Heart left ventricle (tissue), 16 donors: ENCODE results near the gene HES1. TPM values are rescaled to one million over a fixed set of nuclear protein-coding genes. Genes with fewer than 3 reads are reported as not detected.

Source experiments
- ATAC-seq, 4 donors: fragments of 200-7000 bp; cut with Tn5 transposase; one replicate each; pipeline ENCODE4 v1.9.1; 2020 to 2022; ENCODE audit warnings: moderate library complexity in 4 of 4, mild to moderate bottlenecking in 3 of 4, moderate number of reproducible peaks in 1 of 4
- DNase-seq, 5 donors: peaks; one replicate each; pipeline ENCODE4 v3.0.0-alpha.2; 2020
- H3K27ac ChIP-seq, 12 donors: fragments of 200-600 bp; sonication (generic) in 4 of 12; one replicate each; pipeline versions ENCODE4 v1.5.0 to v1.8.0; 2016 to 2022; ENCODE audit warnings: mild to moderate bottlenecking in 2 of 12
- H3K27me3 ChIP-seq, 9 donors: fragments of 200-600 bp; sonication (generic) in 2 of 9; one replicate each; pipeline versions ENCODE4 v1.5.1 to v1.8.0; 2016 to 2022; ENCODE audit warnings: mild to moderate bottlenecking in 3 of 9
- H3K36me3 ChIP-seq, 9 donors: fragments of 200-600 bp; sonication (generic) in 2 of 9; one replicate each; pipeline versions ENCODE4 v1.5.0 to v1.8.0; 2018 to 2022; ENCODE audit warnings: mild to moderate bottlenecking in 2 of 9
- H3K4me1 ChIP-seq, 12 donors: fragments of 200-600 bp; sonication (generic) in 4 of 12; one replicate each; pipeline versions ENCODE4 v1.5.0 to v1.8.0; 2016 to 2022; ENCODE audit warnings: mild to moderate bottlenecking in 3 of 12
- H3K4me3 ChIP-seq, 12 donors: fragments of 200-600 bp; sonication (generic) in 4 of 12; one replicate each; pipeline versions ENCODE4 v1.5.0 to v1.8.0; 2017 to 2022; ENCODE audit warnings: mild to moderate bottlenecking in 9 of 12, moderate library complexity in 4 of 12
- H3K9me3 ChIP-seq, 12 donors: fragments of 200-600 bp; sonication (generic) in 4 of 12; one replicate each; pipeline versions ENCODE4 v1.5.0 to v1.8.0; 2016 to 2022; ENCODE audit warnings: mild to moderate bottlenecking in 1 of 12
- CTCF ChIP-seq, 12 donors: fragments of 200-600 bp; sonication (generic) in 4 of 12; IDR thresholded peaks; one replicate each; pipeline versions ENCODE4 v1.5.0 to v1.8.0; 2018 to 2022; ENCODE audit warnings: antibody characterized with exemption in 12 of 12, mild to moderate bottlenecking in 5 of 12
- POLR2A ChIP-seq, 2 donors: fragments of 450-650 bp; IDR thresholded peaks; one replicate each; pipeline ENCODE4 v1.6.1; 2017; ENCODE audit warnings: antibody characterized with exemption in 2 of 2, mild to moderate bottlenecking in 2 of 2, moderate library complexity in 2 of 2
- WGBS, 4 donors: extraction: QIAGEN DNeasy Blood & Tissue Kit in 2 of 4; methylation state at CpG; one replicate each; pipeline versions ENCODE4 v1.1.5 to v1.1.7; 2013 to 2018; 5-methylcytosine and 5-hydroxymethylcytosine counted together
- intact Hi-C, 10 donors: fragments of 100-400 bp; cut with DNase I; formaldehyde crosslinking; loops; one replicate each; pipeline versions ENCODE4 v1.11.1 to v1.14.2; 2022
- polyA plus RNA-seq, 2 donors: library from polyadenylated mRNA; stranded (reverse); fragments of 200-250 nt; gene quantifications; one replicate each; pipeline ENCODE4 v1.2.3, GENCODE V29; 2013
- total RNA-seq, 9 donors: library from RNA; depleted of rRNA in 2 of 9; stranded (reverse); fragments of >200 nt in 2 of 9; fragmentation: NEBNext Ultra II Directional in 3 of 9; extraction: Animal tissue kit (Norgen Biotek cat#: 25700) in 3 of 9; gene quantifications; one replicate each; pipeline versions ENCODE4 v1.1.0 to v1.2.4, GENCODE V29; 2016 to 2023
- donor health status: ischemic (EF 13 %, LVEDD 7.1; RV severe dilation, severe dysfunction).
- donor health status: healthy with polysubstance abuse.
- donor health status: DM: no; HTN: yes; CAD: no.
- donor health status: DM: no; HTN: no; CAD: no.
- donor health status: ischemic (EF 25% LVEDD 6.9; RV normal size, moderate dysfunction).
- donor health status: ischemic (EF 25% LVEDD 5.7; RV mildly dilated, moderate dysfunction).
- donor health status: healthy.
- donor health status: DM: yes; HTN: yes; CAD: no.
- donor health status: ischemic (EF 35%, LVEDD 5.7; RV mildly dilated, moderate dysfunction).
- donor health status: nonischemic (EF 11% LVEDD 7.7; RV severe dilation, severe dysfunction).
- donor health status: DM: yes; HTN: yes; CAD: no.
- donor health status: PGD.
- donor health status: ischemic (EF 29% LVEDD 5.4; RV normal size, mild dysfunction).
- donor health status: nonischemic (EF 23%, LVEDD 6.1; RV moderate dilation, normal function).

The HES1 gene
- total and polyA plus RNA-seq, 11 donors, result 9.2 to 32.3 (median 12.0) TPM

- H3K27me3 ChIP-seq, result peaks cover 0 to 4% (median 0%) of the 10 kb centered on the region in 9 donors
- H3K4me1 ChIP-seq, result peaks cover 0 to 20% (median 0%) of the 10 kb centered on the region in 12 donors
- intact Hi-C loops, result no loop called here
- ATAC-seq (peak in 1 of 4 donors; percentile 28), DNase-seq (no peak)
- H3K27ac ChIP-seq, result peak overlapping the region in 1 of 12 donors; percentile 26
- H3K9me3 ChIP-seq, result no peaks in the 10 kb centered on the region
- H3K36me3 ChIP-seq, result no peaks in the 10 kb centered on the region
- H3K4me3 ChIP-seq, result no peak overlapping the region
- TF ChIP-seq POLR2A (IDR thresholded peaks at IDR 0.05), result no peak
- WGBS, 4 donors, result 45 to 68% (median 50%) methylated on average over 4 of the region's 4 CpGs
Observed at GRCh38 chr3:194184265-194184751, 48.4 kb downstream of the HES1 start.

- no peaks in the 10 kb centered on the region for H3K9me3 ChIP-seq
- peaks cover 0 to 21% (median 0%) of the 10 kb centered on the region in 12 donors for H3K4me1 ChIP-seq
- no peak overlapping the region for H3K27ac ChIP-seq
- H3K4me3 ChIP-seq, result no peak overlapping the region
- ATAC-seq (no peak), DNase-seq (no peak)
- 84 to 89% (median 87%) methylated on average over 1 of the region's 1 CpG for WGBS, 4 donors
- H3K36me3 ChIP-seq, result no peaks in the 10 kb centered on the region
- TF ChIP-seq POLR2A (IDR thresholded peaks at IDR 0.05) (no peak), CTCF (IDR thresholded peaks at IDR 0.05) (no peak)
- intact Hi-C loops, result no loop called here
- peaks cover 0 to 4% (median 0%) of the 10 kb centered on the region in 9 donors for H3K27me3 ChIP-seq
Observed at GRCh38 chr3:194184801-194185200, 48.9 kb downstream of the HES1 start.

DNA sequence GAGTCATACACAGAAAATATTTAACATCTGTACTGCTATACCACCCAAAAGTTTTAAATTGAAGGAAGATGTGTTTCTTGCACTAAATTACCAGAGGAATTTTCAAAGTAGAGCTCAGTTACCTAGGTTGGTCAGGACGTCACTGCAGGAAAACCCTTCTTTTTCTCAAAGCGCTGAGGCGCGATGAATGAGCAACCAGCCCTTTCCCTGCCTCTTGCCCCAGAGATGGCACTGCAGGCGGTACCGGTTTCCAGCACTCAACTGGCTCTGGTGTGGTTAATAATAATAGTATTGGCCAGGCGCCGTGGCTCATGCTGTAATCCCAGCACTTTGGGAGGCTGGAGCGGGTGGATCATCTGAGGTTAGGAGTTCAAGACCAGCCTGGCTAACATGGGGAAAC is 49.3 kb downstream of the HES1 start:
- intact Hi-C loops, result no loop called here
- H3K36me3 ChIP-seq, result no peaks in the 10 kb centered on the region
- TF ChIP-seq POLR2A (IDR thresholded peaks at IDR 0.05) (no peak), CTCF (IDR thresholded peaks at IDR 0.05) (no peak)

GRCh38 chr3:194187233-194187944 is 51.4 kb downstream of the HES1 start:
- H3K4me3 ChIP-seq, result no peak overlapping the region
- WGBS, 4 donors, result 75 to 82% (median 78%) methylated on average over 6 to 7 of the region's 7 CpGs
- ATAC-seq (no peak), DNase-seq (no peak)
- peaks cover 0 to 4% (median 0%) of the 10 kb centered on the region in 12 donors for H3K9me3 ChIP-seq
- no peaks in the 10 kb centered on the region for H3K36me3 ChIP-seq
- H3K4me1 ChIP-seq, result peaks cover 0 to 21% (median 0%) of the 10 kb centered on the region in 12 donors
- intact Hi-C loops, result no loop called here
- no peak overlapping the region for H3K27ac ChIP-seq
- H3K27me3 ChIP-seq, result peaks cover 0 to 4% (median 0%) of the 10 kb centered on the region in 9 donors
- TF ChIP-seq POLR2A (IDR thresholded peaks at IDR 0.05) (no peak), CTCF (IDR thresholded peaks at IDR 0.05) (no peak)

More for the DNA sequence above, 49.3 kb downstream of the HES1 start:
- Histone ChIP-seq H3K9me3 (no peaks in the 10 kb centered on the region), H3K27me3 (peaks cover 0 to 4% (median 0%) of the 10 kb centered on the region in 9 donors), H3K4me3 (no peak overlapping the region), H3K4me1 (peaks cover 0 to 21% (median 0%) of the 10 kb centered on the region in 12 donors), H3K27ac (no peak overlapping the region)
- WGBS, 4 donors, result 87 to 100% (median 98%) methylated on average over 8 to 9 of the region's 9 CpGs
- no peak for ATAC-seq
- DNase-seq, result no peak

Other genes with a start within 250 kb of the HES1 start
- 1 to 10 TPM in 3 of 9 donors, under 1 TPM in 6; 0.17 to 6.0 (median 0.77) TPM for gene CPN2, start 215.2 kb downstream of the HES1 start, total RNA-seq
- gene CPN2, start 215.2 kb downstream of the HES1 start, polyA plus RNA-seq, result under 1 TPM; 0.14 to 0.72 TPM
- 1 to 10 TPM in 1 of 9 donors, under 1 TPM in 7, not detected in 1; 0.05 to 1.9 (median 0.14) TPM for gene LRRC15, start 233.6 kb downstream of the HES1 start, total RNA-seq
- gene LRRC15, start 233.6 kb downstream of the HES1 start, polyA plus RNA-seq, result under 1 TPM; 0.04 to 0.12 TPM